ENCODE measurements around the gene DNAH10. TPM values are rescaled to one million over a fixed set of nuclear protein-coding genes. Genes with fewer than 3 reads are reported as not detected.
A peak's percentile ranks its signal among the peaks of the same experiment; 100 is the strongest.

DNAH10 gene
- total and polyA plus RNA-seq, 11 donors: 0.04 to 0.45 (median 0.23) TPM; not detected in 4

GRCh38 chr12:123960029-123960735, 198.1 kb downstream of the DNAH10 start:
- H3K27me3 ChIP-seq: no peaks in the 10 kb centered on the region
- H3K9me3 ChIP-seq: no peaks in the 10 kb centered on the region
- H3K4me3 ChIP-seq: no peak overlapping the region
- TF ChIP-seq, protein P1, sequence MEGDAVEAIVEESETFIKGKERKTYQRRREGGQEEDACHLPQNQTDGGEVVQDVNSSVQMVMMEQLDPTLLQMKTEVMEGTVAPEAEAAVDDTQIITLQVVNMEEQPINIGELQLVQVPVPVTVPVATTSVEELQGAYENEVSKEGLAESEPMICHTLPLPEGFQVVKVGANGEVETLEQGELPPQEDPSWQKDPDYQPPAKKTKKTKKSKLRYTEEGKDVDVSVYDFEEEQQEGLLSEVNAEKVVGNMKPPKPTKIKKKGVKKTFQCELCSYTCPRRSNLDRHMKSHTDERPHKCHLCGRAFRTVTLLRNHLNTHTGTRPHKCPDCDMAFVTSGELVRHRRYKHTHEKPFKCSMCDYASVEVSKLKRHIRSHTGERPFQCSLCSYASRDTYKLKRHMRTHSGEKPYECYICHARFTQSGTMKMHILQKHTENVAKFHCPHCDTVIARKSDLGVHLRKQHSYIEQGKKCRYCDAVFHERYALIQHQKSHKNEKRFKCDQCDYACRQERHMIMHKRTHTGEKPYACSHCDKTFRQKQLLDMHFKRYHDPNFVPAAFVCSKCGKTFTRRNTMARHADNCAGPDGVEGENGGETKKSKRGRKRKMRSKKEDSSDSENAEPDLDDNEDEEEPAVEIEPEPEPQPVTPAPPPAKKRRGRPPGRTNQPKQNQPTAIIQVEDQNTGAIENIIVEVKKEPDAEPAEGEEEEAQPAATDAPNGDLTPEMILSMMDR (IDR thresholded peaks at IDR 0.05): no peak
- no peak for TF ChIP-seq POLR2A (IDR thresholded peaks at IDR 0.05)
- H3K36me3 ChIP-seq: peaks cover 0 to 2% (median 0%) of the 10 kb centered on the region in 9 donors
- ATAC-seq: no peak
- 88 to 92% (median 90%) methylated on average over 9 of the region's 9 CpGs for whole genome bisulfite sequencing, 4 donors
- H3K4me1 ChIP-seq: peaks cover 0 to 46% (median 5%) of the 10 kb centered on the region in 12 donors
- intact Hi-C loops (cut with DNase I): no loop called here
- no peak for DNase-seq
- peak overlapping the region in 1 of 12 donors; percentile 63 for H3K27ac ChIP-seq

DNA sequence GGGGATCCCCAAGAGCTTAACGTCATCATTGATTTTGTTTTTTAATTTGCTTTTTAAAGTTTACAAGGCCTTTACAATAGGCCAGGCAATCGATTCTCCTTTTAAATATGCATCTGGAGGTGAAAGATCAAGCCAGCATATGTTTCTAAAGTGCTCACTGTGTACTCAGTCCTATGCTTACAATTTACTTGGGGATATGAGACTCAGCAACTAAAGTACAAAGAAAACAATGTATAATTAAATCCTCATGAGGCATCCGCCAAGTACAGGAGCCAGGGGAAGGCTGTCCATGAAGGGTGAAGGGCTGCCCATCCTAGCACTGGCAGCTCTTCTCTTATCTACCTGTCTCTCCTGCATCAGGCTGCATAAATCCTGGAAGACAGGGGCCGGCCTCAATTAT, 198.8 kb downstream of the DNAH10 start:
- intact Hi-C loops (cut with DNase I): no loop called here
- no peaks in the 10 kb centered on the region for H3K9me3 ChIP-seq
- peak overlapping the region in 1 of 12 donors; percentile 63 for H3K27ac ChIP-seq
- peaks cover 0 to 2% (median 0%) of the 10 kb centered on the region in 9 donors for H3K36me3 ChIP-seq
- no peak overlapping the region for H3K4me3 ChIP-seq
- TF ChIP-seq, protein P1 (IDR thresholded peaks at IDR 0.05): no peak
- no peak for TF ChIP-seq POLR2A (IDR thresholded peaks at IDR 0.05)
- DNase-seq (no peak), ATAC-seq (no peak)
- H3K27me3 ChIP-seq: no peaks in the 10 kb centered on the region
- 83 to 88% (median 84%) methylated on average over 4 of the region's 4 CpGs for WGBS, 4 donors
- peaks cover 0 to 49% (median 2%) of the 10 kb centered on the region in 12 donors for H3K4me1 ChIP-seq

DNA sequence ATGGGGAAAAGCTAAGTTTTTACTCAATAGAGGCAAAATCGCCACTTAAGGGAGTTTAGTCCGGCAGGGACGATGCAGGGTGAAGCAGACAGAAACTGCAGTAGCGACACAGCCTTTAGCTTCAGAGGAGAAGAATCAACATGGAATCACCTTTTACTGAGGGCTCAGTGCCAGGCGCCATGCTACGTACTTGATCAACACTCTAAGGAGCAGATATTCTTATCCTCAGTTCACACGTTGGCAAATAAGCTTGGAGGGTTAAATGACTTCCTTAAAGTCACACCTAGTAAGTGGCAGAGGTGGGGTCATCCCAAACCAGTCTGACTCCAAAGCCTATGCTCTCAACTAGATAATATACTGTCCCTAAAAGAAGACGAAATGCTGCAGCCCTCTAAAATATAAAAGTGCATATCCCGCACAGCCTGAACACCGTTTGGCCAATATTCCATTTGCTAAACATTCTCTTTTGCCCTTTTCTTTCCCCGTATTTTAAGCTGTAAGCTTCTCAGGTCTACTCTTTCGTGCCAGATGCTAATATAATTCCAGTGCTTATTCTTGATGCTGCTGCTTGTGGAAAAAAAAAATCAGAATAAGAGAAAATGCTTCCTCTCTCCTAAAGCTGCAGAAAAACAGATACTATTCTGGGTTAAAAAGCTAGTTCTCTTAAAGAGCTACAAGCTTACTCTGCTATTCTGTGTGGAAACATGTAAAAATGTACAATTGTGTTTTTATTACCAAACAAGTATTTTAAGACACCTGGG, 199.7 kb downstream of the DNAH10 start:
- no peak for TF ChIP-seq POLR2A (IDR thresholded peaks at IDR 0.05)
- Histone ChIP-seq H3K27ac (peak overlapping the region in 2 of 12 donors; percentile 33 to 63), H3K4me1 (peaks cover 0 to 49% (median 2%) of the 10 kb centered on the region in 12 donors), H3K4me3 (peak overlapping the region in 2 of 12 donors; percentile 3 to 4), H3K27me3 (no peaks in the 10 kb centered on the region), H3K36me3 (peaks cover 0 to 3% (median 0%) of the 10 kb centered on the region in 9 donors), H3K9me3 (no peaks in the 10 kb centered on the region)
- ATAC-seq (no peak), DNase-seq (no peak)
- 62 to 85% (median 79%) methylated on average over 12 of the region's 12 CpGs for WGBS, 4 donors
- intact Hi-C loops (cut with DNase I): no loop called here

DNA sequence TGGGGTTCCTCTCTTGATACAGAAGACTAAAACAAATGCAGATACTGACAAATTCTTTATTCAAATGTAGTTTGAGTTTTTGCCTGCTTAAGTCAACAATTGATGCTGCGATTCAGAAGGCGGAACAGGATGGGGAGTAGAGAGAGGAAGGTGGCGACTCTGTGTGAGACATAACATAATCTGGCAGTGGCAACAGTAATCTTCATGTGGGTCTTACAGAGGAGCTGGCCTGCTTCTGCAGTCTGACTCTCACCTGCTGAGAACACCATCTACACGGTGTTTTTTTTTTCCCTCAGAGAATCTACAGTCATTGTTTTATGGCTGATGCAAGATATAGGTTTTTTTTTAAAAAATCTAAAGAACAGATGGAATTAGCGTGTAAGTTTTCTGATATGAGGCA, 200.4 kb downstream of the DNAH10 start:
- no peak for DNase-seq
- no peak for TF ChIP-seq POLR2A (IDR thresholded peaks at IDR 0.05)
- TF ChIP-seq, protein P1 (IDR thresholded peaks at IDR 0.05): no peak
- H3K27me3 ChIP-seq: no peaks in the 10 kb centered on the region
- H3K36me3 ChIP-seq: peaks cover 0 to 3% (median 0%) of the 10 kb centered on the region in 9 donors
- no peak overlapping the region for H3K4me3 ChIP-seq
- peak overlapping the region in 2 of 12 donors; percentile 6 to 63 for H3K27ac ChIP-seq
- ATAC-seq: no peak
- H3K4me1 ChIP-seq: peaks cover 0 to 53% (median 3%) of the 10 kb centered on the region in 12 donors
- 65 to 82% (median 79%) methylated on average over 5 of the region's 5 CpGs for WGBS, 4 donors
- no peaks in the 10 kb centered on the region for H3K9me3 ChIP-seq
- intact Hi-C loops (cut with DNase I): no loop called here
